Measurements from ENCODE around the gene CD2AP.
"Not testable (repeated sequence)": the region's sequence is repeated elsewhere in the genome, so short reads cannot be mapped to it uniquely, and the experiment has no call there.

Gene CD2AP

GRCh38 chr6:47477497-47478232 lies at the start of gene CD2AP:
TSS of gene CD2AP (plus strand) at chr6:47477789. CDS start at chr6:47478245, 456 bp downstream.
- DNase-seq (ENCODE audit: low read depth in 3 of 3) = peak; percentile 71 to 88 (median 76)

GRCh38 chr6:47428288-47428687 lies 49.3 kb upstream of the CD2AP start:
- no peak for DNase-seq (ENCODE audit: low read depth in 3 of 3)

DNA sequence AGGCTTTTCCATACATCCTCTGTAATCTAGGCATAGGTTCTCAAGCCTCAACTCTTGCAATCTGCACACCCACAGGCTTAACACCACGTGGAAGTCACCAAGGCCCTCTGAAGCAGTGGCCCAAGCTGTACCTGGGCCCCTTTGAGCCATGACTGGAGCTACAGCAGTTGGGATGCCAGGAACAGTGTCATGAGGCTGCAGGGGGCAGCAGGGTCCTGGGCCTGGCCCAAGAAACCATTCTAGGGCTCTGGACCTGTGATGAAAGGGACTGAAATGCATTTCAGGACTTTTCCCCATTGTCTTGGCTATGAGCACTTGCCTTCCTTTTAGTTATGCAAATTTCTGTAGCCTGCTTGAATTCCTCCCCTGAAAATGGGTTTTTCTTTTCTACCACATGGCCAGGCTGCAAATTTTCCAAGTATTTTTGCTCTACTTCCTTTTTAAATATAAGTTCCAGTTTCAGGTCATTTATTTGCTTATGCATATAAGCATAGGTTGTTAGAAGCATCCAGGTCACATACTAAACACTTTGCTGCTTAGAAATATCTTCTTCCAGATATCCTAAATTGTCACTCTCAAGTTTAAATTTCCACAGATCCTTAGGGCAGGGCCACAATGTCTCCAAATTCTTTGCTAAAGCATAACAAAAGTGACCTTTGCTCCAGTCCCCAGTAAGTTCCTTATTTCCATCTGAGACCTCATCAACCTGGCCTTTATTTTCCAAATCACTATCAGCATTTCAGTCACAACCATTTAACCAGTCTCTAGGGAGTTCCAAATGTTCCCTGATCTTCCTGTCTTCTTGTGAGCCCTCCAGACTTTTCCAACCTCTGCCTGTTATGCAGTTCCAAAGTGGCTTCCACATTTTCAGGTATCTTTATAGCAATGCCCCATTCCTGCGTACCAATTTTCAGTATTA lies 48.6 kb upstream of the CD2AP start:
- DNase-seq (ENCODE audit: low read depth in 3 of 3) = no peak

GRCh38 chr6:47434372-47435253 lies 43.0 kb upstream of the CD2AP start:
- no peak for DNase-seq (ENCODE audit: low read depth in 3 of 3)

DNA sequence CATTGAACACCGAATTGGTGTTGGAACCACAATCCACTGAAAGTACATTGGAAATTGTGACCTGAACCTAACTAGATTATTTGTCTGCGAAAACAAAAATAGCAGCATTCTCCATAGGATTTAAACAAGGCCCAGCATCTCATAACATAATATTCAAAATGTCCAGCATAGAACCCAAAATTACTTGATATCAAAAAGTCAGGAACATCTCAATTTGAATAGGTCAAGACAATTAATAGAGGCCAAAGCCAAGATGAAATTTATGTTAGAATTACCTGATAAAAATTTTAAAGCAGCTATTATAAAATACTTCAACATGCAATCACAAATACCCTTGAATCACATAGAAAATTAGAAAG lies 42.4 kb upstream of the CD2AP start:
- DNase-seq (ENCODE audit: low read depth in 3 of 3) = no peak

DNA sequence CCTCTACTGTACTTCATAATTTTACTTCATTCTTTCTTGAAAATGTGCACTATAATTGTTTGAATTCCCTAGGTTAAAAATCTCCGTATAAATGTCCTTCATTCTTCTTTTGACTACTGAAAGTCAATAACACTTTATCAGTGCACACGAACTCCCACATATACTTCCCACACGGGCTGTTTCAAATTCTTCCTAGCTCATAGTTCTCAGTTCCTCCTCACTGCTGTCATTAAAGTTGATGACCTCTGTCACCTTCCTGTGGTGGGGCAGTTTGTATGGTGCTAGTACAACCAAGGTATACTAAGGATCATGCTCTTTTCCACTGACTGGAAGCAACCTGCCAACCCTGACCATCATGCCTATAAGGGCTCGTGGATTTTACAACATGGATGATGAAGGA lies 40.0 kb upstream of the CD2AP start:
- no peak for DNase-seq (ENCODE audit: low read depth in 3 of 3)

DNA sequence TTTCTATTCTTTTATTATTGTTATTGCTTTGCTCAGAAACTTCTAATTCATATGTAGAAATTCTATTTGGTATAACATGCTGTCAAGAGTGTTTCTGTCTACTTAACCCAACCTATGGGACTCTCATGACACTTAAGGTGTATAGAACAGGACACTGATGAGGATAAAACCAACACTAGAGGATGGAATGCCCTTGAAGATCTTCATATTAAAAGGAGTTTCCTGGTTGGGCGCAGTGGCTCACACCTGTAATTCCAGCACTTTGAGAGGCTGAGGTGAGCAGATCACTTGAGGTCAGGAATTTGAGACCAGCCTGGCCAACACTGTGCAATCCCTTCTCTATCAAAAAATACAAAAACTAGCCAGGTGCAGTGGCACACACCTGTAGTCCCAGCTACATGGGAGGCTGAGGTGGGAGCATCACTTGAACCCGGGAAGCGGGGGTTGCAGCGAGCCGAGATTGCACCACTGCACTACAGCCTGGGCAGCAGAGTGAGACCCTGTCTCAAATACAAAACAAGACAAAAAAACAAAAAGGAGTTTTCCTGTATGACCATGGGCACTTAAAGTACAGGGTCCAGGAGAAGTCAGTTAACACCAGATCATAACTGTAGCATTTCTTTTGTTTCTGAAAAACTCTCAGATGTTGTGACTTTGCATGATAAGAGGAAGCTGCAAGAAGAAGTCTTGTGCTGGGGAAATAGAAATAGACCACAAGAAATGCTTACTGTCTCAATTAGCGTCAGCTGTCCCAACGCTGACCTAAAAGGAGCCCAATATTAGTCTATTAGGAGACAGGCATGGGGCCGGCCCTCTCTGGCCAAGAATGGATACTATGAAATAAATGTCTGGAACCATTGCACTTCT lies 38.9 kb upstream of the CD2AP start:
- DNase-seq (ENCODE audit: low read depth in 3 of 3) = no peak

DNA sequence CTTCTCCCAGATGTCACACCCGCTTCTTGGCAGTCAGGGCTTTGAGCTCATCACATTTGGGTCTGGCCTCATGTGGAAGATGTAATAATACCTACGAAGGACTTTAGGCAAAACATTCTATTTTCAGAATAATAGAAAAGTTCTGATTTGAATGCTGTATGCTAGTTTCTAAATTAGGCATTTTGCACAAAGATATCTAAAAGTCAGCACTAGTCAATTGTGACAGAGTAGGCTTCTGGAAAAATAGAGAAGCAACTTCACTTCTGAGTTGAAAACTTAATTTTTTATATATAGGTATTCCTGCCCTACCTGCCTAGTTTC lies 38.3 kb upstream of the CD2AP start:
- DNase-seq (ENCODE audit: low read depth in 3 of 3) = no peak

DNA sequence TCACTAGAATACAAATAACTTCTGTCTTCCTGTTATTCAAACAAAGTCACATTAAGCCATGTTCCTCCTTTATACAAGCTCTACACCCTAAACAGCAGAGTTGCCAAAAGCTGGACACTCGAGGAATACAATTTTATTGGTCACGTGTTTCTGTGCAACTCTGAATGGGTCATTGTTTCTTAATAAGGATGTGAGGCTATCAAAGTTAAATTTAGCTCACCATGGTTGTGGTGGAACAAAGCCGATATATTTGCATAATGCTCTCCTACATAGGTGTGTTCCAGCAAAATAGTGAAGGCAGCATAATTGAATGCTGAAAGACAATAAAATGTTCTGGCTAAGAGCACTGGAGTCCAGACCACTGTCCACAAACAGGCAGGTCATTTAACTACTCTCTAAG lies 36.9 kb upstream of the CD2AP start:
- DNase-seq (ENCODE audit: low read depth in 3 of 3) = no peak

- not testable (repeated sequence) for DNase-seq (ENCODE audit: low read depth in 3 of 3)
Measured at GRCh38 chr6:47444964-47445363, 32.6 kb upstream of the CD2AP start.

- no peak for DNase-seq (ENCODE audit: low read depth in 3 of 3)
Measured at GRCh38 chr6:47446669-47447330, 30.8 kb upstream of the CD2AP start.

DNA sequence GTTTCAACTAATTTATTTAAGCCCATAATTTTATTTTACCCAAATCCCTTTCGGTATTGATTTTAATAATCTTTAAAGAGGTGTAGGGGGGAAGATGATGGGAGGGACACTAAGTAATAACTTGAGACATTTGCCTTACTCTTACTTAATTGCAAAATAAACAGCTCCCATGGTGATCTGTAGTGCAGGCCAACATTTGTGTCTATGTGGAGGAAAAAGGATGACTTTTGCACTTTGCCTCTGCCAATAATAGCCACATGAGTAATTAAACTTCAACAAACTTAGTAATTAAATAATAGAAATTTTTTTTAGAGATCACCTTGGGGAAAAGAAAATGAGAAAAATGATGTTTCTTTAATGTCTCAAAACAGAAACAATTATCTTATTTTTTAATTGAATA lies 29.9 kb upstream of the CD2AP start:
- DNase-seq (ENCODE audit: low read depth in 3 of 3) = no peak

DNA sequence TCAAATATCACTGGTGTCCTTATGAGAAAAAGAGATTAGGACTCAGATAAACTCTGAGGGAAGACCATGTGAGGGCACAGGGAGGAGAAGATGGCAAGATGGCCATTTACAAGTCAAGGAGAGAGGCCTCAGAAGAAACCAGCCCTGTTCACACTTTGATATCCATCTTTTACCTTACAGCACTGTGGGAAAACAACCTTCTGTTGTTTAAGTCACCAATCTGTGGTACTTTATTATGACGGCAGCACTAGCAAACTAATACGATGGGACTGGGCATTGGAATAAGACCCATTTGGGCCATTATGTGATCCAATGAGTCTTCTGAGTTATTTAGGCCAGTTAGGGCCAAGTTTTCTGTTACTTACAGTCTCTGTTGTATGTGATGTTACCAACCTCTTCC lies 26.4 kb upstream of the CD2AP start:
- DNase-seq (ENCODE audit: low read depth in 3 of 3) = no peak

GRCh38 chr6:47452899-47453298 lies 24.7 kb upstream of the CD2AP start:
- DNase-seq (ENCODE audit: low read depth in 3 of 3) = no peak

DNA sequence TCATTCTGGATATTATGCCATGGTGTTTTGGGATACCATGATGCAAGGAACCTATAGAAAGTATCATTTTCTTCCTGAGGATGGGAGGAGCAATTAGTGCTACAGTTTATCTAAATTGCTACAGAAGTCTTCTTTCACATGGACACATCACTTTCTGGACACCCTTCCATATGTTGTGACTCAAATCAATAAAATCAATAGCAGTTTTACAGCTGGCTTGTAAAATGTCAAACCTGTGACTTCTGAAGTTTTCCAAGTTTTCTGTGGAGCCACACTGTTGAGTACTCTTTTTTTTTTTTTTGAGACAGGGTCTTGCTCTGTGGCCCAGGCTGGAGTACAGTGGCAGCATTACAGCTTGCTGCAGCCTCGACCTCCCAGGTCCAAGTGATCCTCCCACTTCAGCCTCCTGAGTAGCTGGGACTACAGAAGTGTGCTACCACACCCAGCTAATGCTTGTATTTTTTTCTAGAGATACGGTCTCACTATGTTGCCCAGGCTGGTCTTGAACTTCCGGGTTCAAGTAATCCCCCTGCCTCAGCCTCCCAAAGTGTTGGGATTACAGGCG lies 24.1 kb upstream of the CD2AP start:
- no peak for DNase-seq (ENCODE audit: low read depth in 3 of 3)

GRCh38 chr6:47454713-47455396 lies 22.7 kb upstream of the CD2AP start:
- DNase-seq (ENCODE audit: low read depth in 3 of 3) = no peak

DNA sequence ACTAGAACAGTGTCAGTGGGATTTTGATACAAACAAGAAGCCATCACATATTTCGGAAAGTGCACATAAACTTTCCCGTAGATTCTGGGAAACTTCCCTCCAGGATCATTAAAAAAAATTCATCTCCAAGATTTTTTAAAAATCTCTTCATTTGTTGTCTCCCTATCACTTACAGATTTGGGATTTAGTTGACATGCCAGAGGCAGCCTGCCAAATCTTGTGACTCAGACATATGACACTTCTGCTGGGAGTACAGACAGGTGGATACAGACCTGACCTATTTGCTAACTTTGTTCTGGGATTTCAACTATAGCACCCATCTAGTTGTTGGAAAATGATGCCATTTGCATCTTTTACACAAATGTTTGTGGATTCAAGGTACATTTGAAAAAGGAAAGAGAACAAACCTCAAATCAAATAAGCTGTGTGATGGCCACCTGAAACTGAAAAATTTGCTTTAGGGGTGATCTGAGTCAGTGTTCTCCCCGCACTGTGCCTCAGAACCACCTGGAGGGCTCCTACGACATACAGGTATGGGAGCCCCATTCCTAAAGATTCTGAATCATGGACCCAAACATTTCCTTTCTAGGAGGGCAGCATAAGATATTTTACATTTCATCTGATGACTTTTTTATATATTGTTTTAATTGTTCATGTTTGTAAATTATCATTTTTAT lies 21.9 kb upstream of the CD2AP start:
- no peak for DNase-seq (ENCODE audit: low read depth in 3 of 3)

GRCh38 chr6:47456536-47456975 lies 21.0 kb upstream of the CD2AP start:
- no peak for DNase-seq (ENCODE audit: low read depth in 3 of 3)

- no peak for DNase-seq (ENCODE audit: low read depth in 3 of 3)
Measured at GRCh38 chr6:47457370-47457769, 20.2 kb upstream of the CD2AP start.
